ENCODE measurements around the gene LUZP1. TPM values are rescaled to one million over a fixed set of nuclear protein-coding genes. Genes with fewer than 3 reads are reported as not detected.

The LUZP1 gene
- total and polyA plus RNA-seq, 4 donors, result 5.9 to 42.1 (median 23.7) TPM

DNA sequence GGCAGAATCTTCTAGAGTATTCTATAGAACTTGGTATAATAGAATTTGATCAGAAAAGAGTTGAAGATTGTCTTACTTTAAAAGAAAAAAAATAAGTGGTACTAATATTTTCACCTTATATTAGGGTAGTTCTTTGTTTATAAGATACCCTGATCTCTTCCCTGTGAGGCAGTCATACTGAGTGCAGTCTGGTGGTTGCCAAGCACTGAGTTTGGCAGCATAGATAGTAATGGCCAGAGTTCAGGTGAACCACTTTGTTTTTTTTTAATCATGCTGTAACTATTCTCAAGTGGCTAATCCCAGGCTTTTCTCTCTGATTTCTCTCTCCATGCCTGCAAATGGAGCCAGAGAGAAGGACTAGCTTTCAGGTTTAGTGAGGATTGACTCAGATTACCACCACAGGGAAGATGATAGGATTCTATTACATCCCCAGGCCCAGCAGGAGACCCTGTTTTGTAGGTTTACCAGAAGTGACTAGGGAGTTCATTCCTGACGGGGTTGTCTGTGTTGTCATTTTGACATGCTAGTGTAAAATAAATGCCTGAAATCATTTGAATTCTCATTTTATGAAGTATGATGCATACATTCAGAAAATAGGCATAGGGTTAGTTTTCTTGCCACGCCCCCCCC is 132.7 kb downstream of the LUZP1 start:
- intact Hi-C loops (cut with DNase I), result no loop called here
- DNase-seq, result no peak
- no peak overlapping the region for H3K27ac ChIP-seq (ENCODE audit: low read depth in 1 of 2, low read length in 2 of 2)
- H3K27me3 ChIP-seq (ENCODE audit: control insufficient read depth in 1 of 2, insufficient read depth in 2 of 2, low read length in 1 of 2), result no peaks in the 10 kb centered on the region
- 79 to 86% methylated on average over 2 of the region's 2 CpGs for WGBS, 2 donors
- ATAC-seq (ENCODE audit: low FRiP score), result no peak
- no peaks in the 10 kb centered on the region for H3K36me3 ChIP-seq (ENCODE audit: control insufficient read depth in 1 of 2, insufficient read depth in 2 of 2, low read length in 1 of 2)
- H3K4me1 ChIP-seq (ENCODE audit: control insufficient read depth in 1 of 2, insufficient read depth in 2 of 2, low read length in 2 of 2), result peaks cover 1 to 3% of the 10 kb centered on the region in 2 donors
- no peak overlapping the region for H3K4me3 ChIP-seq (ENCODE audit: low read length in 2 of 2)
- H3K9me3 ChIP-seq (ENCODE audit: control insufficient read depth, low read length), result no peaks in the 10 kb centered on the region

Small RNA genes within 50 kb of the gene (microRNA-seq; reads per million reads assigned to microRNA genes)
- gene MIR3115 (0 reads per million in 2 donors), gene MIR4419A (0 reads per million in 2 donors)

Other genes starting within 250 kb of the LUZP1 start
- not detected for gene LACTBL1, start 196.0 kb downstream of the LUZP1 start, total RNA-seq
- not detected for gene LACTBL1, start 196.0 kb downstream of the LUZP1 start, polyA plus RNA-seq
- not detected for gene TEX46, start 153.0 kb downstream of the LUZP1 start, total RNA-seq
- gene TEX46, start 153.0 kb downstream of the LUZP1 start, polyA plus RNA-seq, result not detected
- gene KDM1A, start 149.4 kb downstream of the LUZP1 start, total RNA-seq, result 10 to 100 TPM; 34.6 to 40.4 TPM
- 10 to 100 TPM in 1 of 2 donors, 1 to 10 TPM in 1; 9.4 to 24.5 TPM for gene KDM1A, start 149.4 kb downstream of the LUZP1 start, polyA plus RNA-seq
- gene HTR1D, start 48.6 kb upstream of the LUZP1 start, total RNA-seq, result not detected
- 1 to 10 TPM in 1 of 2 donors, under 1 TPM in 1; 0.05 to 1.3 TPM for gene HTR1D, start 48.6 kb upstream of the LUZP1 start, polyA plus RNA-seq
- gene HNRNPR, start 175.4 kb upstream of the LUZP1 start, total RNA-seq, result 100 to 1,000 TPM; 113 to 120 TPM
- 10 to 100 TPM; 56.6 to 69.1 TPM for gene HNRNPR, start 175.4 kb upstream of the LUZP1 start, polyA plus RNA-seq
- 10 to 100 TPM; 12.5 to 35.4 TPM for gene ZNF436, start 201.0 kb upstream of the LUZP1 start, total RNA-seq
- 1 to 10 TPM; 3.6 to 5.1 TPM for gene ZNF436, start 201.0 kb upstream of the LUZP1 start, polyA plus RNA-seq